NCI-H446 (cell line): ENCODE data around the gene OR51M1.

Experiments used
- DNase-seq, 2 experiments: peaks; one replicate each; lab custom pipeline; 2025; lab: John Stamatoyannopoulos, UW

Gene OR51M1

DNA sequence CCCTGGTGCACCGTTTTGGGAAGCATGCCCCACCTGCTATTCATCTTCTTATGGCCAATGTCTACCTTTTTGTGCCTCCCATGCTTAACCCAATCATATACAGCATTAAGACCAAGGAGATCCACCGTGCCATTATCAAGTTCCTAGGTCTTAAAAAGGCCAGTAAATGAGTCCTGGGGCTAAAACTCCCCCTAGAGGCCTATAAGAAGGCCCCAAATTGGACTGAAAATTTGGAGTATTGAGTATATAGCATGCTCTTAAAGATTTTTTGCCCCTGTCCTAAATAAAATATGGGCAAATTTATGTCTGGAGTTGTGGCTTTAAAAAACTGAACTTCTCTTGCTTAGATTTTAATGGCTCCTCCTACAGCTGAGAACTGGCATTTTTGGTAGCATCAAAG is 6.6 kb downstream of the OR51M1 start:
- no peak for DNase-seq

DNA sequence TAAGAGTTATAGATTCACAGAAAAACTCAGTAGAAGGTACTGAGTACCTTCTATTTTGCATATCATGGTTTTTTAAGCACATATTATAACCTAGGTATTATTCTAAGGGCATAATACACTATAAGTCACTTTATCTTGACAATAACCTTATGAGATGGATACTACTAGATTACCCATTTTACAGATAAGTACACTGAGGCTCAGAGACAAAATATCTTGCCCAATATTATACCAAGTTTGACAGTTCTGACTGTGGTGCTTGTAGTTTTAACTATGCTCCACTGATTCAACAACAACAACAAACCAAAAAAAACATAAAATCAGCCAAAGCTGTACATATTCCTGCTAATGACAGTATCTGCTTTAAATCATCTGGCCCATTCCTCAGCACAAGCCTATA is 10.5 kb downstream of the OR51M1 start:
- DNase-seq: no peak

DNA sequence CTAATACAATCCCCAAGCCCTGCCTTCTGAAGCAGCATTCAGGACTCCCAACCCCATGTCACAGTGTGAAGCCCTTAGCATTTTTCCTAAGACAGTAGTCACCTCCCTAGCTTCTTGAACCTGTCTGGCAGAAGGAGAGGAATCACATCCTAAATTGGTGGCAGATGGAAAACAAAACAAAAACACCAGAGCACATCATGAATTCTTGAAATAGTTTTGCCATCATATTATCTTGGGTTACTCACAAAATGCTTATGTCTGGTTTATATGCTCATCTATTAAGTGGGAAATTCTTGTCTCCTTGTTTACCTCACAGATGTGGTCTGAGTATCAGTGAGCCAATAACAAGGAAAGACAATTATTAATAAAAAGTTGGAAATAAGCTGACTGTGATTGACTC is 15.3 kb downstream of the OR51M1 start:
- DNase-seq: no peak

DNA sequence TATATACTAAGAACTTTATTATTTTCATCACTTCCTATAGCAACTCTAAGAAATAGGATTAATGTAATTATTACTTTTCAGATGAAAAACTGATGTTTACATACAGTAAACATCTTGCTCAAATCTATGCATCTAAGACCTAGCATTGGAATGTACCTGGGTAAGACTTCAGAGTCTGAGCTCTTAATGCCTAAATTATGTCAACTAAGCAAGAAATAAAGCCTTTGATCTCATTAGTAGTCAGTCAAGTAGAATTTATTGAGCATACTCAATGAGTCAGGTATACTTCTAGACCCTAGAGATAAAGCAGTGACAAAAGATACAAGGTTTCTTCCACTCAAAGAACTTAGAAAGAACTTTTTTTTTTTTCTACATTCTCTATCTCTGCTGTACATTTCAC is 21.6 kb downstream of the OR51M1 start:
- DNase-seq: no peak

DNA sequence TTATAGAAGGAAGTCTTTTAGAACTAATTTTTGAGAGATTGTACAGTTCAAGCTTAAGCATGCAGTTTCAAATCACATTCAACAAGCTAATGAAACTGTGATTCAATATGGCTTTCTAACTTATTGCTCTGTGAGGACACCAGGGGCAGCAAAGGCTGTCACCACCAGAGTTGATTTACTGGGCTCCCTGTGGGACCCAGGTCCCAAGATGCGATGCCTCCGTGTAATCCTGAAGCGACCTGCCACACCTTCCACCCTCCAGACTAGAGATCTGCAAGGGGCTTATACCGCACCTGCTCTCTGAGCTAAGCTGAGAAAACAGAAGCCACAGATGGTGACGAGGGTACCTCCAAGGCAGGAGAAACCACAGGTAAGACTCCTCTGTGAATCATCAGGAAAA is 37.4 kb downstream of the OR51M1 start:
- DNase-seq: no peak

DNA sequence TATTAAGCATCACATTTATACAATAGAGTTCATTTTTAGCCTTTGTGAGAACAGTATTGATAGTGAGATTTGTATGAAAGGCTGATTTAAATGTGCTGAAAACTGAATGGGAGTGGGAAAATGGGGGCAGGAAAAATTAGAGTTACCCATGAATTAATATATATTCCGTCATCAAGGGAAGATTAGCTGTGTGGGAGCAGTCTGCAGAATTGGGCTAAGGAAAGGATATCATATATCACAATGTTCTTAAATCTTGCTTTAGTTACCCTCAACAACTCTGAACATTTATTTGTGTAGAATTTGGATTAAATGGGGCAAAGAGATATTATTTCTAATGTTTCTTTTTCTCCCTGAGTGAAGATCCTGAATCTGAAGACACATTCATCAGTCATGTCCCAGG is 38.2 kb downstream of the OR51M1 start, which contains the start of gene OR51Q1:
TSS of gene OR51Q1 (plus strand) at position 301 of the 400 bp plus-strand sequence. CDS start at position 391, 90 bp downstream.
- DNase-seq: no peak

DNA sequence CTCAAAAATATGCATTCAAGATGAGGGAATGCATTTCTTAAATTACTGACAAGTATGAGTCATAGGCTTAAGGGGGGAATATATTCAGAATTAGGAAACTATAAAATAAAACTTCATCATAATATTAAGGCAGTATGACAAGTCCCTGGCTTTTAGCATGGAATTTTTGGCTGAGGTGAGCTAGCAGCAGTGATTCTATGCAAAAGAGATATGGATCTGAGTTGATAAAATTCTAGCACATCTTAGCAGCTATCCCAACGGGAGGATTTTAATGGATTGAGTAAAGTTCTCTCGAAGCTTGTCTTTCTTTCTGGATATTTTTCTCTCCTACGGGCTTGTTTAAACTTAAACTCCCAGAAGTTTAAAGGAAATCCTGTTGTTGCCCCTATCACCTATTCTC is 39.5 kb downstream of the OR51M1 start:
- DNase-seq: no peak

DNA sequence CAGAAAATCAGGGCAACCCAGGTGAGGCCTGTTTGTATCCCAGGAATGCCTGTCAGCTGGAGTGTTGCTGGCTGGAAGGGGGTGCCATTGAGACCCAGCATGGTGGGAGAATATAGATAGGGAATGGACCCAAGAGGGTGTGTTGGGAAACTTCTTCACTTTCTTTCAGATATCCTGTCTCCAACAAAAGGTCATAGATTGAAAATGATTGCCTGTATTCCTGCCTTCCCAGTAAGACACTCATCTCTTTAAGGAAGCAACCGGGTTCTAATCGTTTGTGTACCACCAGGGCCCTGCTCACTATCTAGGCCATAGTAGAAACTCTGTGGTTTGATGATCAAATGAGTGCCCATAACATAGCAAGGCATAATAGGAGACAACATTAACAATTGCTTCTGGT is 57.8 kb downstream of the OR51M1 start, which contains the start of gene OR51I1:
TSS of gene OR51I1 (minus strand) at position 101 of the 400 bp plus-strand sequence. CDS start at position 101, 0 bp downstream.
- DNase-seq: no peak
